Cardiac fibroblast (primary cell): ENCODE data around the gene LGALS3BP.

Experiments
- DNase-seq, 2 donors: peaks; one replicate each; pipeline versions ENCODE4 v3.0.0 to v3.0.0-alpha.2; 2010; ENCODE audit warnings: low read depth in 2 of 2
- H3K4me3 ChIP-seq, 2 donors: replicated peaks in 1 of 2; 1 replicate in 1 of 2; 2 replicates in 1 of 2; pipeline ENCODE4 v1.5.1; 2011; ENCODE audit warnings: low read depth in 2 of 2, low read length in 2 of 2, mild to moderate bottlenecking in 2 of 2, moderate library complexity in 1 of 2
- CTCF ChIP-seq: IDR thresholded peaks from one replicate; pipeline ENCODE4 v1.5.1; 2011; ENCODE audit warnings: low read depth, mild to moderate bottlenecking, low read length, inconsistent platforms

The LGALS3BP gene

GRCh38 chr17:78958641-78959127 is 21.0 kb downstream of the LGALS3BP start:
- no peak overlapping the region for H3K4me3 ChIP-seq
- no peak for TF ChIP-seq CTCF
- DNase-seq: peak in 1 of 2 donors; percentile 42

- no peak for TF ChIP-seq CTCF
- no peak overlapping the region for H3K4me3 ChIP-seq
- DNase-seq: peak; percentile 57 to 68
Observed at GRCh38 chr17:78957128-78957527, 22.6 kb downstream of the LGALS3BP start.

- no peak for DNase-seq
- no peak overlapping the region for H3K4me3 ChIP-seq
- no peak for TF ChIP-seq CTCF
Observed at GRCh38 chr17:78956254-78956653, 23.5 kb downstream of the LGALS3BP start.

GRCh38 chr17:78954684-78955083 is 25.0 kb downstream of the LGALS3BP start:
- TF ChIP-seq CTCF: no peak
- DNase-seq: no peak
- no peak overlapping the region for H3K4me3 ChIP-seq

- no peak overlapping the region for H3K4me3 ChIP-seq
- no peak for TF ChIP-seq CTCF
- peak in 1 of 2 donors; percentile 30 for DNase-seq
Observed at GRCh38 chr17:78953356-78954350, 26.1 kb downstream of the LGALS3BP start.

- DNase-seq: no peak
- no peak for TF ChIP-seq CTCF
- no peak overlapping the region for H3K4me3 ChIP-seq
Observed at GRCh38 chr17:78952706-78953105, 27.0 kb downstream of the LGALS3BP start.
